SH-SY5Y (cell line): ENCODE data around the gene NGEF.

Experiments
- GATA2 ChIP-seq: IDR thresholded peaks from 2 replicates; pipeline ENCODE4 v1.6.1; 2011; ENCODE audit warnings: mild to moderate bottlenecking, low read depth, low read length
- GATA3 ChIP-seq: IDR thresholded peaks from 2 replicates; pipeline ENCODE4 v1.6.1; 2011; ENCODE audit warnings: low read depth, mild to moderate bottlenecking, low read length, moderate library complexity

DNA sequence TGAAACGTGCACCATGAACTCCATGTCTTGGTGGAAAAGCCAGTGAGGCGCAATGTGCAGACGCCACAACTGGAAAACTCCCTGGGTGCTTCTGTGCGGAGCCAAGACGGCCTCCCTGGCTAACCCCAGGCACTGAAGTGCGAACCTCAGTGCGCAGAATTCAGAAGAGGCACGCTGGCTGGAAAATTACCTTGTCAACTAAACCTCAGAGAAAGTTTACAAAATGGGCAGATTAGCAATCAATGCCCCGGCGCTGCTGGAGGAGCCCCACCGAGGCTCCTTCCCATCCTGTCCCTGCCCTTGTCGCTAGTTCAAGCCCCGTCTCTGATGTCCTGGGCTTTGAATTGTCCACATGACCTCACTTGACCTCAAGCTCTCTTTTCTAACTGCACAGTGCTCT, 120.8 kb downstream of the NGEF start:
- no peak for TF ChIP-seq GATA3
- no peak for TF ChIP-seq GATA2
